COLO829 (cell line): ENCODE results near the gene FAM222A.

Source experiments
- DNase-seq: peaks from one replicate; pipeline ENCODE4 v3.0.0; 2012; ENCODE audit warnings: low spot score

FAM222A gene

DNA sequence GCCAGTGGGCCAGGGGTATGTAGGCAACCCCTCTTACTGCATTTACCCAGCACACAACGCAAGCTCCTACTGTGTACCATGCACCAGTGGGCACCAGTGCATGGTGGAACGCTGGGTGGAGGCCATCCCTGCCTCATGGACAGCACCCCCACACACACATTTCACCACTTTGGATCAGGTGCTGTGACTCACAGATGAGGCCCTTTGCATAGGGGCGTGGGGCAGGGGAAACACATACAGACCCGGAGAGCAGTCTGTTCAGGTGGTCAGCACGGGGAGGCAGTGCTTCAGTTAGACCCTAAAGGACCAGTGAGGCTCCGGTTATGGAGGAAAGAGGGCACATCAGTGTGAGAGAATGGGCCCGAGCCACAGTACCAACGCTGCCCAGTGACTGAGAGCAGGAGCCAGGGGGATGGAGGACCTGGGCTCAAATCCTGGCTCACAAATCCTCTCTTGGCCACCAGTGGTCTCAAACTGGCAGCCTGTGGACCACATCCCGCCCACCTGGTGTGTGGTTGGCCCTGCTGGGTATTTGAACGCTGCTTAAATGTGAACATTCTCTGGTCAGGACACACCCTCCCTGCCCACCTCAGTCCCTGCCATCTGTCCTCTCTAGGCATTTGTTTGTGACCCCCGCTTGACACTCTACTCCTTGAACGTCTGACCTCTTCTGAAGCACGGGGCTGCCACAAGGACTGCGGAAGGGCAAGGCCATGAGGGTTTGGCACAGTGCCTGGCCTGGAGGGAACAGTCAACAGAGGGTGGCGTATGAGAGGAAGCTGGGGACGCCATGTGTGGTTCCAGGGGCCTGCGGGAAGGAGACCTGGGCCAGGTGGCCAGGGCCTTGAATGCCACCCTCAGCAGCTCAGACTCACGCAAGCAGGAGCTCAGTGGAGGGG, 46.7 kb downstream of the FAM222A start:
- DNase-seq = no peak

DNA sequence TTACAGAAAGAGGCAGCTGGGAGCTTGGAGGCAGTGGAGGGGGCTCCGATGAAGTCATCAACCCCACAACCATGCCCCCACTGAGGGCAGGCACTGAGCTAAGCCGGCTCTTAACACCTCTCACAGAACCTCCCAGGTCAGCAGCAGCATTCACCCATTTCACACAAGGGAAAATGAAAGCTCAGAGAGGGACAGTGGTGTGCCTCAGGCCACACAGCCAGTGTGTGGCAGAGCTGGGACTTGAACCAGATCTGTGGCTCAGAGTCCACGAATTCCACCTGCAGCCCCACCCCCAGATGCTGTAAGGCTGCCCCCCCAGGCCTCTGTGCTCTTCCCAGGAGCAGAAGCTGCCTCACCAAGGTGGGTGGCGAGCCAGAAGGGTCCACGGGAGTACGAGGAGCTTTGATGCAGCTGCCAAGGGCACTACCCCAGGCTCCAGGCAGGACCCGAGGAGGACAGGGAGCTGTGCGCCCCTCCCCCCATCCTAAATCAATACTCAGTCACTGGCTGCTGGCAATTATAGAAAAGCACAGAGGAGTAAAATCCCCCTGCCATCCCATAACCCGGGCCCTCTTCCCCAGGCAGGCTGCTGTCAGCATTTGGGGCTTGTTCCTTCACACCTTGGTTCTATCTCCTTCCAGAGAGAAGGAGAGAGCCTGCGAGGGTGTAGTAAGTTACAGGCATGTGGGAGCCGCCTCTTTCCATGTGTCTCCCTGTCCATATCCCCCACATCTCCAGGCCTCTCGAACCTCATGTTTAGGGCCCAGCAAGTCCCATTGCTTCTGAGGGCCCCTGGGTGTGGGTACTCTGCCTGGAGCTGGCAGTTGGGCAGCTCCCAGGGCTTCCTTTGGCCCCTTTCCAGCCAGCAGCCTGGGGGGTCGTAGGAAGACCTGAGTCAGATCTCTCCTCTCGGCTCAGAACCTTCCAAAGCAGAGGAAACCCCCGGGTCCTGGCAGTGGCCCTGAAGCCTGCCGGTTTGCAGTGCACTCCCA, 47.6 kb downstream of the FAM222A start:
- no peak for DNase-seq

DNA sequence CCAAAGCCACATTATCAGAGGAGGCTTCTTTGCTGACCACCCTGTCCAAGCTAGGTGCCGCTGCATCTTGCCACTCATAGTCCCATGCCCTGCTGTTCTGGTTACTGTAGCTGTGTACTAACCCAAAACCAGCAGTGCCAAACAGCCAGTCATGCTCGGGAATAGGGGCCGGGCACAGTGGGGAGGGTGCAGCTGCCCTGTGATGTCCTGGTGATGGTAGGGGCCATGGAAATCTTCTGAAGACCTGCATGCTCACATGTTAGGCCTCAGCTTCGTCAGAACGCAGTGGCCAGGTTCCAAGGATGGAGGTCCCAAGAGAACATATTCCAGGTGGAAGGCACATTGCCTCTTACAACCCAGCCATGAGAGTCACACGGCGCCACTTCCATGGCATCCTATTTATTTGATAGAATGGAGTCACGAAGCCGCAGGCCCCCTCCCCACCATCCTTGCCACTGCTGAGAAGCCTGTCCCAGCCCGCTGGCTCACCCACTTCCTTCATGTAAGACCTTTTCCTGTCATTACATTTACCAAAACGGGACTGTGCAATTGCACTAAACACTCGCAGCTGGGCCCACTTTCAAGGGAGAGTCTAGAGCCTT, 48.5 kb downstream of the FAM222A start:
- no peak for DNase-seq

DNA sequence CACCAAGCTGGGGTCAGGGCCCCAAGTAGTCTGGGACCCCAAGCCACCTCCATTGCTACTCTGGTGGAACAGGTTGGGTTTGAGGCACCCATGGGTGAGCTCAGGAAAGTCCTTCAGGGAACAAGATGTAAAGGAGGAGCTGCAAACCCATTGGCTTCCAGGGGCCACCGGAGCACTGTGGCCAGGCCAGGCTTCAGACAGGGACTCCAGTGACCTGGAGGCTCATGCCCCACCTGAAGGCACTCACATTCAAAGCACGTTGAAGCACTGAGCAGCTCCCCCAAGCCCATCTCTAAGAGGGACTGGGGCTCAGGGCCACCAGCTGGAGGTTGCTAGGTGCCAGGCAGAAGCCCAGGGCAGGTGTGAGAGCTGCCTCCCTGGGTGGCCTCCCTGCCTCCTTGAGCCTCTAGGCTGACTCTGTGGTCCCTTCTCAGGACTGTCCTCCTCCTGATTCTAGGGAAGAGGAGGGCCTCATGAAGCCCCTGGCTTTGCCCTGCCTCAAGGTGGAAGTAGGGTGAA, 49.1 kb downstream of the FAM222A start:
- DNase-seq = no peak

DNA sequence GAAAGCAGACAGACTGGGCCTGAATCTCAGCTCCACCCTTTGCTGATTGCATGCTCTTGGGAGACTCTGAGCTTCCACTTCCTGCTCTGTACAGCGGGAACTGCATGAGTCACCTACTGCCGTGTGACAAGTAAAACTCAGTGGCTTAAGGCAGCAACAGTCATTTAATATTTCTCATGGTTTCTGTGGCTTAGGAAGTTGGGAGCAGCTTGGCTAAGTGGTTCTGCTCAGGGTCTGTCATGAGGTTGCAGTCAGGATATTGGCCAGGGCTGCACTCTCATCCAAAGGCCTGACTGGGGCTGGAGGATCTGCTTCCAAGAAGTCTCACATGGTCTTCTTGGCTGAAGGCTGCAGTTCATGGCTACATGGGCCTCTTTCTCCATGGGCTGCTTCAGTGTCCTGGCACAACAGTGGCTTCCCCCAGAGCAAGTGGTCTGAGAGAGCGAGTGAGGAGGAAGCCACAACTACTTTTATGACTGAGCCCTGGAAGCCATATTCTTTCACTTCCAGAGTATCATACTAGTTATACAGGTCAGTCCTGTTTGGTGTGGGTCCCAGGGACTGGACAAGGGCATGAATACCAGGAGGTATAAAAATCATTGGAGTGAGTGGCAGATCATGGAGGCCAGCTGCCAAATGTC, 49.7 kb downstream of the FAM222A start:
- DNase-seq = no peak

DNA sequence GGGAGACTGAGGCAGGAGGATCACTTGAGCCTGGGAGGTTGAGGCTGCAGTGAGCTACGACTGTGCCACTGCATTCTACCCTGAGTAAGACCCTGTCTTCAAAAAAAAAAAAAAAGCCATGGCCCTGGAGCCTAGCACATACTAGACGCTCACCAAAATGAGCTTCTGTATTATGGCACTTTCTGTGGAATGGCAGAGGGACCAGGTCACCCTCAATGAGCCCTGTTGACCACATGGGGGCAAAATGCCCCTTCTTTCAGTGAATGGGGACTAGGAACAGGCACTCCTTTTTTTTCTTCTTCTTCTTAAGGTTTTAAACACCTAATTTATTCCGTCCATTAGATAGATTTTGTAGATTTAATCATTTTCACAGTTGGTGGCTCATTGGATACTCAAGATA, 50.5 kb downstream of the FAM222A start:
- no peak for DNase-seq

DNA sequence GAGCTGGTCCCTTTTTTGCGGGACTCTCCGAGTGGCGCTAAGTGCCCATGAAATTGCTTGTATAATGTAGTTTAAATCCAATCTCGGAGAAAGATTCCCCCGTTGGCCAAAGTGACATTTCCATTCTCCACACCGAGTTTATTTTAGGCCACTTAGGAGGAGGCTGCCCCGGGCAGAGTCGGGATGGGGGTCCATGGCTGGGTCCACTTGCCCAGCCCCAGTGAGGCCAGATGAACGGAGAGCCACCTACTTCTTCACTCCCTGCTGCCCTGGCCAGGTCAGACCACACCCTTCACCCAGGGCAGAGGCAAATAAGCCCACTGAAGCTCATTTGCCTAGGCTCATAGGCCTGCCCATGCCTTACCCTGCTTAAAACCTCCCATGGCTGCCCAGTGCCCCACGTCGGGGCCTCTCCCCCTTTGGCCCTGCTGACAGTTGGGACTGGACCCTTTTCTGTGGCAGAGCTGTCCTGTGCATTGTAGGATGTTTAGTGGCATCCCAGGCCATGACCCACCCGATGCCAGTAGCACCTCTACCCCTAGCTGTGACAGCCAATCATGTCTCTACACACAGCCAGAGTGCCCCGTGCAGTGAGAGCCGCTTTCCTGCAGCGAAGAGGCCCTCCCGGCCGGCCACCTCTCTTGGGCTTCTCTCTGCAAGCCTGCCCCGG, 51.3 kb downstream of the FAM222A start:
- DNase-seq = no peak

DNA sequence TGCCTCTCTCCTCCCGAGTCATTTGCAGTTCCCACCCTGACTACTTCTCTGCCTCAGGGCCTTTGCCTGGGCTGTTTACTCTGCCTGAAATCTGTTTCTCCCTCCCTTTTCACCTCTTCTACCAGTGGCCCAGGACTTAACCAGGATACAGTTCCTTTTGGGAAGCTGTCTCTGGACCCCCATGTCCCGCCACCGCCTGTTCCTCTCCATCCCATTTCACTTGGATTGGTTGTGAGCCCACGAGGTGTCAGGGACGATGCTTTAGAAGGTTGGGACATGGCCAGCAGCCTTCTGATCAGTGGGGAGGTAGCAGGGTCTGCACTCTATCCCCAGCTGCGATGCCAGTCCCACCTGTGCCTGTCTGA, 51.8 kb downstream of the FAM222A start:
- DNase-seq = no peak

DNA sequence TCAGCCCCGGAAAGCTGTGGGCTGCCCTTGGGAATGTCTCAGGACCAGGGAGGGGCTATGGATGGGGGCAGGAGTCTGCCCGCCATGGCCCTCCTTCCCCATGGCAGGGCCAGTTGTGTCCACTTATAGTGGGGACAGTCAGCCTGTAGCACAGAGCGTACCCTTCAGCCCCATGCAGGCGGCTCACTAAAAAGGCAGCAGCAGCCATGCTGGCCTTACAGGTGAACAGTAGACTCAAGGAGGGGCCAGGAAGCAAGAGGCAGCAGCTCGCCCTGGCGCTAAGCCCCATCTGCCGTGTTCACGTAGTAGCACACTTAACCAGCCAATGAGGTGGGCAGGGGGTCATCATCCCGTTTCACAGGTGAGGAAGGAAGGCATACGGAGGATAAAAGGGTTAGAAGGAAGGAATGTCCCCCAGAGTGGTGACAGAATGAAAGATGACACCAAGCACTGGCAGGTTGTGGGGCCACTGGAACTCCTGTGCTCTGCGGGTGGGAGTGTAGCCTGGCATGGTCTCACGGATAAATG, 52.7 kb downstream of the FAM222A start:
- DNase-seq = no peak

DNA sequence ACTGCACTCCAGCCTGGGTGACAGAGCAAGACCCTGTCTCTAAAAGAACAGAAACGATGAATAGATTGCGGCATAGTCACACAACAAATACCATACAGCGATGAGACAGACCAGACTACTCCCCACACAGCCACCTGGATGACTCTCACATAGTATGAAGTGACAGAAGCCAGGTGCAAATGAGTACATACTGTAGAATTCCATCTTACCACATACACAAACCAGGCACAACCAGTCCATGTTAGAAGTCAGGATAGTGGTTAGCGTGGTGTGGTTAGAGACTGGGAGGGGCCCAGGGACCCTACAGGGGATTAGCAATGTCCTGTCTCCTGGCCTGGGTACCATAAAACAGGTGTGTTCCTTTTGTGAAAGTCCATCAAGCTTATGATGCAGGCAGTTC, 53.8 kb downstream of the FAM222A start:
- no peak for DNase-seq

DNA sequence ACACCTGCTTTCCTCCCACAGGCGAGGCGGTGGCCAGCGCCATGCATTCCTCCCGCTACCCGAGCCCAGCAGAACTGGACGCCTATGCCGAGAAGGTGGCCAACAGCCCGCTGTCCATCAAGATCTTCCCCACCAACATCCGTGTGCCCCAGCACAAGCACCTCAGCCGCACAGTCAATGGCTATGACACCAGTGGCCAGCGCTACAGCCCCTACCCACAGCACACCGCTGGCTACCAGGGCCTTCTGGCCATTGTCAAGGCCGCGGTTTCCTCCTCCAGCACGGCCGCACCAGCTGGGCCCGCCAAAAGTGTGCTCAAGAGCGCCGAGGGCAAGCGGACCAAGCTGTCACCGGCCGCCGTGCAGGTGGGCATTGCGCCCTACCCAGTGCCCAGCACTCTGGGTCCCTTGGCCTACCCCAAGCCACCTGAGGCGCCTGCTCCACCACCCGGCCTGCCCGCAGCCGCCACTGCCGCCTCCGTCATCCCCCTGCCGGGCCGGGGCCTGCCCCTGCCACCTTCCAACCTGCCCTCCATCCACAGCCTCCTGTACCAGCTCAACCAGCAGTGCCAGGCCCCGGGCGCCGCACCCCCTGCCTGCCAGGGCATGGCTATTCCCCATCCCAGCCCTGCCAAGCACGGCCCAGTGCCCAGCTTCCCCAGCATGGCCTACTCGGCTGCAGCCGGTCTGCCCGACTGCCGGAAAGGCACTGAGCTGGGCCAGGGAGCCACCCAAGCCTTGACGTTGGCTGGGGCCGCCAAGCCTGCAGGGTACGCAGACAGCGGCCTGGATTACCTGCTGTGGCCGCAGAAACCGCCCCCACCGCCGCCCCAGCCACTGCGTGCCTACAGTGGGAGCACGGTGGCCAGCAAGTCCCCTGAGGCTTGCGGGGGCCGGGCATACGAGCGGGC, 54.6 kb downstream of the FAM222A start:
- DNase-seq = no peak

DNA sequence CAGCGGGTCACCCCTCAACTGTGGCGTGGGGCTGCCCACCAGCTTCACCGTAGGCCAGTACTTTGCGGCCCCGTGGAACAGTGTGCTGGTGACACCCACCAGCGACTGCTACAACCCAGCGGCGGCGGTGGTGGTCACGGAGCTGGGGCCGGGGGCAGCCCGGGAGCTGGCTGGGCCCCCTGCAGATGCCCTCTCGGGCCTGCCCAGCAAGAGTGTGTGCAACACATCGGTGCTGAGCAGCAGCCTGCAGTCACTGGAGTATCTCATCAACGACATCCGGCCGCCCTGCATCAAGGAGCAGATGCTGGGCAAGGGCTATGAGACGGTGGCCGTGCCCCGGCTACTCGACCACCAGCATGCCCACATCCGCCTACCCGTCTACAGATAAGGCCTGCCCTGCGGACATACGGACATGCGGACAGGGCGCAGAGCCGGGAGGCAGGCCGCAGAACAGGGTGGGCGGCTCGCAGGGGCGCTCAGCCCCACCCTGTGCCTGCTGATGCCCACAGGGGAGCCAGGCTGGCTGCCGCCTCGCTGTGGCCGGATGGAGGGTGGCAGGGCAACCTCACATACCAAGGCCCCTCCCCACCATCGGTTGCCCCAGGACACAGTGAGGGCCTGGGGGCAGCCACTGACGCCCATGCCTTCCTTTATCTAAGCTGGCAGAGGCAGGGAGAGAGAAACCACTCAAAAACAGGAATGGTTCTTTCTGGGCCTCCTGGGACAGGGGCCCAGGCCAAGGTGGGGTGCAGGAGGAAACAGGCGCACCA, 55.5 kb downstream of the FAM222A start:
- DNase-seq = no peak

DNA sequence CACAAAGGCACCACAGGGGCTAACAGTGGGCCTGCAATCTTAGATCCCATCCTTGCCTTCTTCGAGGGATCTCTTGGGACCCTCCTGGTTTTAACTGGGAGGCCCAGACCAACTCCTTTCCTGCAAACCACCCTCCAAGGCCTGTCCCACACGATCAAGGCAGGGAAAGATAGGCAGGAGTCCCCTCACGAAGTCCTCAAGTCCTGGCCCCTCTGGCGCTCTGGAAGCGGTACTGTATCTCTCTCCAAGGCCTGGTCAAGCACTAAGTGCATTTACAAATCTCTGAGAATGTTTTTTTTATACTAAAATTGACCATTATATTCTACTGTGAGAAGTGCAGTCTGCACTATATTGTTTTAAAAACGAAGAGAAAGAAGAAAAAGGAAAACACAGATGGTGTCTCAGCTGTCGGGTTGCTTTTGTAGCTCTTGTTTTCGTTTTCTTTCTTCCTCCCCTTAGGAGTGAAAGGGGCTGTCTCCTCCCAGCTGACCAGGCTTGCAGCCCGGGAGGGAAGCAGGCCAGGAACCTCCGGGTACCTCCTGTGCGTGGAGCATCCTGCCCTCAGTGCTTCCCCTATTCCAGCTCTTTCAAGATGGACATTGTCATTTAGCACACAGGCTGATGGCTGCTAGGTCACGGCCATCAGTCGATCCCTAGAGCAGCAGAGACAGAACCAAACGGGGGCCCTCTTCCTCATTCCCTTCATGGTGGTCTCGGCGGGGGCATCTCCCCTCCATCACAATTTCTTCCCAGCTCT, 56.7 kb downstream of the FAM222A start:
- no peak for DNase-seq

DNA sequence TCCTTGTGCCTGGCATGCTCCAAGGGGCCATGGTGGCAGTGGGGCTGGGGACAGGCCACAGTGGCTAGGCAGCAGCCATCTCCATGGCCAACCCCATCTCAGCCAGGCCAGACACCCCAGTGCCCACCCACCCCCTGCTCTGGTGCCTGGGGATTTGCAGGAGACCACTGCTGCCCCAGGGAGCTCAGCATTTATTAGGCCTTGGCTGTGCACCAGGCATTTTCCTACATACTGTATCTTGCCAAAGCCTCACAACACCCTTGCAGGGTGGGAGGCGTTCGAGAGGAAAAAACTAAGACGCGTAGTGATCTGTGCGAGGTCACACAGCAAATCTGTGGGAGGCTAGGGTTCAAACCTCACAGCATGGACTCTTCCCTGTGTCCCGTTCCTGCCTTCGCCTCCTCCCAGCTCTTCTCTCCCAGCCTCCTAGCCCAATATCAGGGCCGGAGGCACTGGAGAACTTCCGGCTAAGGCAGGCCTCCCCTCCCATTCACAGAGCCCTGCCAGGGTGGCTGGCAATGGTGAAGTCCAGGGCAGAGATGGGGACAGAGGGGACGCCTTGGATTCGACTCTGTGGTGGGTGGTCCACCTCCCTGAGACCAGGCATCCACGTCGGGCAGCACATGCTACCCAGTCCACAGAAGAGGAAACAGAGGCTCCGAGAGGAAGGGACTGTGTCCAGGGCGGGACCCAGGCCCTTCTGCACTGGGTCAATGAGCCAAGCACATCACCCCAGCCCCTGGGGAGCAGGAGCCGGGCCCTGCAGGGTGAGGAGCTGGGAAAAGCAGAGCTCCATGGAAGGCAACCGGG, 57.4 kb downstream of the FAM222A start:
- no peak for DNase-seq

DNA sequence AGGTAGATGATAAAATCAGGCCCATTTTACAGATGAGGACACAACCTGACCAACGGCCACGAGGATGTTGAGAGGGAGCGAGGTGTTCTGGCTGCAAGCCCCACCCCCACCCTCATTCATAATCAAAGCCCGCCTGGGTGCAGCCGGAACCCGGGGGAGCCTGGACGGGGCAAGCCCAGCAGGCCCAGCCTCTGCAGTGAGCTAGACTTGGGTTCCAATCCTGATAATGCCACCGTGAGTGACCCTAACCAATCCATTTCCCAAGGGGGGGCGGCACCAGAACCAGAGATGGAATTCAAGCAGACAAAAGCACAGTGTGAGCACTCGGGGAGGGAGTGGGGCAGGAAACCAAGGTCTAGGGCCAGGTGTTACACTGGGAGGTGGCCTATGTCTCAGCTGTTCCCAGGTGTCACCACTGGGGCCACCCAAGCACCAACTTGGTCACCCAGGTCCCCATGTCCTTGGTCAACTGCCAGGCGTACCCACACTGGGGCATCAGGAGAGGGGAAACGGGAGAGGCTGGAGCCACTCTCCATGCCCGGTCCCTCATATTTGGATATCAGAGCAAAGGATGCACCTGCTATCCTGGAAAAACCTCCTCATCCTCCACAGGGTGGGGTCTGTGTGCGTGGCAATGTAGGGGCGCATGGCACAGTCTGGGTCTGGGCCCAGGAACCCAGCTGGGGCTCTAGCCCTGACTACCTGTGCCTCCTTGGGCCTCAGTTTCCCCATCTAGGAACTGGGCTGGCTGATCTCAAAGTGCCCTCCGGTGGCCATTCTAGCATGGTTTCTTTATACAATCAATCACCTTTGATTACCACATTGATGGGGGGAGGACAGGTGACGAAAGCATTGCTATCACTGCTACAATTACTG, 58.4 kb downstream of the FAM222A start:
- DNase-seq = no peak

DNA sequence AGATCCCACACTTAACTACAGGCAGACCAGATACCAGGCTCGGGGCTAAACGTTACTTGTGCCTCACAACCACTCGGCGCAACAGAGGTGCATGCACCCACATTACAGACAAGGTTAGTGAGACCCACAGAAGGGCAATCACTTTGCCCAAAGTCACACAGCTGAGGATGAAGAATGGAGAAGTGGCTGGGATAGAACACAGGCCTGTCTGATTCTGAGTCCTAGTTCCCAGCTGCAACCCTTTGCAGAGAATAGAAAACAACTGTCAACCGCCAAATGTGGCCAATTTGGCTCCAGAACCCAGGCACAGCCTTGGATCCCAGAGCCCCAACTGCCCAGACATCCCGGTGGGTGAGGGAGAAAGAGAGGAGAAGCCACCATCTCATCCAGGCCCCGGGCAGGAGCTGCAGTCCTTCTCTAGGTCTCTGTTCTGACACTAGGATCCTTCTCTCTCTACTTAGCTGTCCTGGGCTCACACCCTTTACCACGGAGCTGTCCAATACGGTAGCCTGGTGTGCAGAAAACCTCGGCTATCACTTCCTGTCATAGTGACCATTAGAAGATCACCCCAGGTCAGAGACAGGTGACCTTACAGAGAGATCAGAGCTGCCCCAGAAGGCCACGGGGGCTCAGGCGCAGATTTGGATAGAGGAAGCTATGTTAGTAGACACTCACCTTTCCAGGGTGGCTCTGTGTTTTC, 59.1 kb downstream of the FAM222A start:
- DNase-seq = no peak
